Activated CD8-positive, alpha-beta T cell treated with anti-CD3 and anti-CD28 coated beads, Interleukin-2, amount 10 ng/mL, durations not matched to agents 7 days and 5 days (primary cell): ENCODE data around the gene PFKL. TPM values are rescaled to one million over a fixed set of nuclear protein-coding genes. Genes with fewer than 3 reads are reported as not detected.
"Not testable (repeated sequence)": the region's sequence is repeated elsewhere in the genome, so short reads cannot be mapped to it uniquely, and the experiment has no call there.

Experiments used
- ATAC-seq: fragments of 150-1000 bp; cut with Tn5 transposase; one replicate; pipeline ENCODE4 v1.10.0; 2021; ENCODE audit warnings: moderate library complexity
- CTCF ChIA-PET: fragments of 350-600 bp; sonication (Branson Sonifier 250); formaldehyde crosslinking; loops from one replicate; lab custom pipeline; 2021; ENCODE audit warnings: antibody characterized with exemption; lab: Charles Lee
- POLR2A ChIA-PET: fragments of 350-600 bp; sonication (Branson Sonifier 250); formaldehyde crosslinking; loops from one replicate; lab custom pipeline; 2021; ENCODE audit warnings: antibody characterized with exemption; lab: Charles Lee
- DNase-seq: peaks from one replicate; pipeline ENCODE4 v3.0.0-alpha.2; 2020
- H3K27ac Mint-ChIP-seq: one replicate; pipeline ENCODE4 v1.8.0; 2021; ENCODE audit warnings: mild to moderate bottlenecking, mixed read lengths
- H3K27me3 Mint-ChIP-seq: one replicate; pipeline ENCODE4 v1.8.0; 2021; ENCODE audit warnings: low read depth, mixed read lengths
- H3K36me3 Mint-ChIP-seq: one replicate; pipeline ENCODE4 v1.8.0; 2021; ENCODE audit warnings: low read depth, mixed read lengths
- H3K4me1 Mint-ChIP-seq: one replicate; pipeline ENCODE4 v1.8.0; 2021; ENCODE audit warnings: low read depth, mixed read lengths
- H3K4me3 Mint-ChIP-seq: one replicate; pipeline ENCODE4 v1.8.0; 2021; ENCODE audit warnings: mild to moderate bottlenecking, mixed read lengths
- H3K9me3 Mint-ChIP-seq: one replicate; pipeline ENCODE4 v1.8.0; 2022; ENCODE audit warnings: mixed read lengths; ENCODE audit not compliant: insufficient read depth
- total RNA-seq, 2 experiments: library from RNA; stranded (reverse); gene quantifications; one replicate each; pipeline ENCODE4 v1.2.3, GENCODE V29; 2021

The PFKL gene
- total RNA-seq, 2 experiments from 2014 or later = 191 to 199 TPM

DNA sequence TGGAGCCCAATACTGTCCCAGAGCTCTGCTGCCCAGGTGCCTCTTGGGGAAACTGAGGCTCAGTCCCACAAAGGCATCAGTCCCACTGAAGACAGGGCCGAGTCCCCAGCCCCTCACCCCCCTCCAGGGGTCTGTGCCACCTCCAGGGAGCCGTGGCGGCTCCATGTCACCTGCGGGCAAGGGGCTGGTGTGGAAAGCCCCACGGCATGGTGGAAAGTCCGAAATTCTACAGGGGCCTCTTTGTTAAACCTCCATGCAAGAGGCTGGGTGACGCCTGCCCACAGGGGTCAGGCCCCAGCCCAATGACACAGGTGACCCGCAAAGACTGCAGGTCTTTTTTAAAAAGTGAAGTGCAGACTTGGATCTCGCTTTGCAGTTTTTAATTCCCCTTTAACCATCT is 17.5 kb upstream of the PFKL start:
- Mint-ChIP-seq H3K9me3 (no peaks in the 10 kb centered on the region), H3K27ac (no peak overlapping the region), H3K4me3 (no peak overlapping the region), H3K27me3 (no peaks in the 10 kb centered on the region), H3K4me1 (no peaks in the 10 kb centered on the region), H3K36me3 (no peaks in the 10 kb centered on the region)
- ATAC-seq = no peak
- no peak for DNase-seq
- POLR2A ChIA-PET = no interaction called here
- CTCF ChIA-PET = no interaction called here

DNA sequence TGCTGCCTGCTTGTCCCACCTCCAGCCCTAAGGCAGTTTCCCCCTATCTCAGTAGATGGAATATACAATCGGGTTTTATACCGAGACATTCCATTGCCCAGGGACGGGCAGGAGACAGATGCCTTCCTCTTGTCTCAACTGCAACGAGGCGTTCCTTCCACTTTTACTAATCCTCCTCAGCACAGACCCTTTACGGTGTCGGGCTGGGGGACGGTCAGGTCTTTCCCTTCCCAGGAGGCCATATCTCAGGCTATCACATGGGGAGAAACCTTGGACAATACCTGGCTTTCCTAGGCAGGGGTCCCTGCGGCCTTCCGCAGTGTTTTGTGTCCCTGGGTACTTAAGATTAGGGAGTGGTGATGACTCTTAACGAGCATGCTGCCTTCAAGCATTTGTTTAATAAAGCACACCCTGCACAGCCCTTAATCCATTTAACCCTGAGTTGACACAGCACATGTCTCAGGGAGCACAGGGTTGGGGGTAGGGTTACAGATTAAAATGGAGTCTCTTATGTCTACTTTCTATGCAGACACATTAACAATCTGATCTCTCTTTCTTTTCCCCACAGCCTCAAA is 16.6 kb upstream of the PFKL start:
- H3K27ac Mint-ChIP-seq, ATAC-seq, H3K36me3 Mint-ChIP-seq, CTCF ChIA-PET, H3K4me3 Mint-ChIP-seq, H3K4me1 Mint-ChIP-seq, H3K9me3 Mint-ChIP-seq, DNase-seq, H3K27me3 Mint-ChIP-seq, POLR2A ChIA-PET: not testable (repeated sequence)

DNA sequence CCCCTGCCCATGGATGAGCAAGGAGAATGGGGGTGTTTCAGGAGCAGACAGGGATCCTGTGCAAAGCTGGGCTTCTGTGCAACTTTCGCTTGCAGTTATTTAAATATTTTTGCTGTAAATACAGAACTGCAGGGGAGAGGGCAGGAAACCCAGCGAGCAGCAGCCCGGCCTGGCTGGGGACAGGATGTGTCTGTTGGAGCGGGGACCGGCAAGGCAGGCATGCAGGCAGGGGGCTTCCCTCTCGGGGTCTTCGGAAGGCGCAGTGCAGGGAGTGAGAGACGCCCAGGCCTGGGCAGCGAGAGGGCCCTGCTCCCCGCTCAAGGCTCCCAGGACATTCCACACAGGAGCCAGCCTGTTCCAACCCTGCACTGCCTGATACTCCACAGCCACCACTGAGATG is 15.9 kb upstream of the PFKL start:
- Mint-ChIP-seq H3K4me3 (no peak overlapping the region), H3K27ac (no peak overlapping the region), H3K4me1 (no peaks in the 10 kb centered on the region), H3K27me3 (no peaks in the 10 kb centered on the region), H3K9me3 (no peaks in the 10 kb centered on the region), H3K36me3 (no peaks in the 10 kb centered on the region)
- ChIA-PET POLR2A (no interaction called here), CTCF (no interaction called here)
- ATAC-seq = no peak
- no peak for DNase-seq

DNA sequence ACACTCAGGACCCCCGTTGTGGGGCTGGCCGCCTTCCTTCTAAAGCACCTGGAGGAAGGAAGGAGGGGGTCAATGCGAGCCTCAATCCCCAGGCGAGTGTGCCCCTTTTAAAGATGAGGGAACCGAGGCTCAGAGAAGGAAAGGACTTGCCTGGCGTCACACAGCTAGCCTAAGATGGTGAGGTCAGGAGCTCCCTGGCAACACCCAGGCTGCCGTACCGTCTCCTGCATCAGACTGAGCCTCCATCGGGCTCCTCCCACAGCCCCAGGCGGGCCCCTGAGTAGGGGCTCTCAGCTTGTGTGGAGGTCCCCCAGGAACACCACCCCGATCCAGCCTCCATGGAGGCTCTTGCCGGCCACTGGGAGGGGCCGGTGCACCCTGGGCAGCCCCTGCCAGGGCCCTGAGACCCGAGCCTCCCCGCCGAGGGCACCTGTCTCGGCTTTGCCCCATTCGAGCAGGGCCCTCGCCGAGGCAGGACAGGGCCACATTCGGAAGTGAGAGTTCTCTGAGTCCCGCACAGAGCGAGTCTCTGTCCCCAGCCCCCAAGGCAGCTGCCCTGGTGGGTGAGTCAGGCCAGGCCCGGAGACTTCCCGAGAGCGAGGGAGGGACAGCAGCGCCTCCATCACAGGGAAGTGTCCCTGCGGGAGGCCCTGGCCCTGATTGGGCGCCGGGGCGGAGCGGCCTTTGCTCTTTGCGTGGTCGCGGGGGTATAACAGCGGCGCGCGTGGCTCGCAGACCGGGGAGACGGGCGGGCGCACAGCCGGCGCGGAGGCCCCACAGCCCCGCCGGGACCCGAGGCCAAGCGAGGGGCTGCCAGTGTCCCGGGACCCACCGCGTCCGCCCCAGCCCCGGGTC is 14.5 kb upstream of the PFKL start, which contains the start of gene AIRE:
Gene AIRE (plus strand): TSS at position 739 of the 855 bp plus-strand sequence. CDS start 131 bp downstream, outside the sequence.
- Mint-ChIP-seq H3K4me1 (no peaks in the 10 kb centered on the region), H3K27me3 (no peaks in the 10 kb centered on the region), H3K27ac (no peak within 1 kb of the TSS), H3K4me3 (no peak within 1 kb of the TSS), H3K9me3 (no peaks in the 10 kb centered on the region), H3K36me3 (no peaks in the 10 kb centered on the region)
- DNase-seq (no peak), ATAC-seq (no peak)
- CTCF ChIA-PET = no interaction called here
- POLR2A ChIA-PET = no interaction called here

DNA sequence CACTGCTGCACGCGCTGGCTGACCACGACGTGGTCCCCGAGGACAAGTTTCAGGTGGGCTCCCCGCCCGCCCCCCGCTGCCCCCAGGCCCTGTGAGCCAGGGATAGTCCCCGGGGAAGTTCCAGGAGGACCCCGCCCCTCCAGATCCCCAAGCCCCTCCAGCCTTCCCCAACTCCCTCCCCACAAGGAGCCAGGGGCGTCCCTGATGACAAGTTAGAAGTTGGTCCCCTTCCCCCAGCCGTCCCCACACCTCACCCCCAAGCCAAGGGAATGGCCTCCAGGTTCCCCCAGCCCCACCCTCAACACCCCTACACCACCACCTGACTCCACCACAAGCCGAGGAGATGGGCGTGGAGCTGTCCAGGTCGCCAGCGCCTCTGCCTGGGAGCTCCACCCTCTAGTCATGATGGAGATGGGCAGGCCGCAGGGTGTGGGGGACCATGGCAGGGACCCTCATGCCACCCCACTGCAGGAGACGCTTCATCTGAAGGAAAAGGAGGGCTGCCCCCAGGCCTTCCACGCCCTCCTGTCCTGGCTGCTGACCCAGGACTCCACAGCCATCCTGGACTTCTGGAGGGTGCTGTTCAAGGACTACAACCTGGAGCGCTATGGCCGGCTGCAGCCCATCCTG is 13.7 kb upstream of the PFKL start:
- DNase-seq = no peak
- ChIA-PET POLR2A (interaction anchor here (0.6 kb wide), 1 partner anchor 13 kb away, joined by 4 read pairs; no protein-coding TSS in a partner anchor), CTCF (interaction anchor here (2.2 kb wide), 1 partner anchor 12 kb away, joined by 8 read pairs; no protein-coding TSS in a partner anchor)
- no peak for ATAC-seq
- no peaks in the 10 kb centered on the region for H3K9me3 Mint-ChIP-seq
- no peak overlapping the region for H3K4me3 Mint-ChIP-seq
- H3K36me3 Mint-ChIP-seq = no peaks in the 10 kb centered on the region
- no peaks in the 10 kb centered on the region for H3K4me1 Mint-ChIP-seq
- H3K27me3 Mint-ChIP-seq = no peaks in the 10 kb centered on the region
- H3K27ac Mint-ChIP-seq = no peak overlapping the region

DNA sequence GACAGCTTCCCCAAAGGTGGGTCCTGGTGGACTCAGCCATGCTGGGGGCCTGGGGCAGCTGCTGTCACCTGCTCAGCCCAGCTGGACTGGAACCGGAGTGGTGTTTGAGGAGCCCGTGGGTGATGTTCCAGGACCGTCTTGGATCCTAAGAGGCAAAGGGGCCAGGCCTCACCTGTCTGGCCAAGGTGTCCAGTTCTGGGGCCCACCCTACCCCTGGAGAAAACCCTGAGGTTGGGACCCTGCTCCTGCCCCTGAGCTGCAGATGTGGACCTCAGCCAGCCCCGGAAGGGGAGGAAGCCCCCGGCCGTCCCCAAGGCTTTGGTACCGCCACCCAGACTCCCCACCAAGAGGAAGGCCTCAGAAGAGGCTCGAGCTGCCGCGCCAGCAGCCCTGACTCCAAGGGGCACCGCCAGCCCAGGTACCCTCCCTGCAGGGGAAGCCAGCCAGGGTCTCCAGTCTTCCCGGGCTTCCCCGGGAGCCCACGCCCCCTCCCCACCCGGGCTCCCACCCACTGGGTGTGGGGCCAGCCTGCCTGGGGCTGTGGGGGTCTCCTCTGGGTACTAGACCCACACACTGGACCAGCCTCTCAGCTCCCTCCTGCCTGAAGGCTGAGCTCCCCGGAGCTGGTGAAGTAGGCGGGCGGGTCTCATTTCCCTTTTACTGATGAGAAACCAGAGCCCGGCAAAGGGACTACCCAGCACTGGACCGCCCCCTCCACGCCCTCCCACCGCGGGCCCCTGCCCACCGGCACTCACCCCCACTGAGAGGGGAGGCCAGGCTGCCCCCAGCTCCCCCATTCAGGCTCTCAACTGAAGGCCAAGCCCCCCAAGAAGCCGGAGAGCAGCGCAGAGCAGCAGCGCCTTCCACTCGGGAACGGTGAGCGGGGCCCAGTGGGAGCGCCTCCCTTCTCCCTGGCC is 12.9 kb upstream of the PFKL start:
- no peaks in the 10 kb centered on the region for H3K4me1 Mint-ChIP-seq

DNA sequence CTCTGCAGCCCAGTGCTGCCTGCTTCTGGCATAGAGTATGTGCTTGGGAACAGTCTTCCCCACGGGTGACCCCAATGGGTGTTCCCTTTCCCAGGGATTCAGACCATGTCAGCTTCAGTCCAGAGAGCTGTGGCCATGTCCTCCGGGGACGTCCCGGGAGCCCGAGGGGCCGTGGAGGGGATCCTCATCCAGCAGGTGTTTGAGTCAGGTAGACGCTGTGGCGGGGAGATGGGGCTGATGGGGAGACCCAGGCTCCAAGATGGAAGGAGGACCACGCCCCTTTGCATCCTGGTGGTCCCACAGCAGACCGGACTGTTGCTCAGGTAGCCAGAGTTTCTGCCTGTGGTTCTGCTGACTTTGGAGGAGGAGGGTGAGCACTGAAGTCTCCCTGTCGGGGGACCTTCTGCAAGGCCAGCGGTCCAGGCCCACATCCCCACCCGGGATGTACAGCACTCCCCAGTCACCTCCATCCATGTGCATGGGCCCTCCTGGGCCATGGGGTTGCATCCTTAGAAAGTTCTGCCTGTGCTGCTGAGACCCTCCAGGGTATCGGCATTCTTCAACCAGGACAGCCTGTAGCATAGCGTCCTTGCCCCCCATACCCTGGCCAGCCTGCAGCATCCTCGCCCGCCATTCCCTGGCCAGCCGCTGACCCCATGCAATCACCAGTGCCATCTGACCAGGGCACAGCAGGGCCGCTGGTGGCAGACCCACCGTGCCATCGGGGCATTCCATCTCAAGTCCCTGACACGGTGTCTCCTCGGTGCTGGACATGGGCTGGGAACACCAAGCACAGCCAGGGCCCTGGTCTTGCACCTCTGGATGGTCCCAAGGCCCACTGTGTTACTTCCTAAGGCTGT is 11.4 kb upstream of the PFKL start:
- no peaks in the 10 kb centered on the region for H3K9me3 Mint-ChIP-seq
- ChIA-PET POLR2A (no interaction called here), CTCF (interaction anchor here (2.2 kb wide), 1 partner anchor 9 kb away, joined by 8 read pairs; no protein-coding TSS in a partner anchor)
- no peaks in the 10 kb centered on the region for H3K27me3 Mint-ChIP-seq
- ATAC-seq (no peak), DNase-seq (no peak)
- no peak overlapping the region for H3K4me3 Mint-ChIP-seq
- no peak overlapping the region for H3K27ac Mint-ChIP-seq
- H3K36me3 Mint-ChIP-seq = no peaks in the 10 kb centered on the region
- no peaks in the 10 kb centered on the region for H3K4me1 Mint-ChIP-seq

More for the DNA sequence above, 12.9 kb upstream of the PFKL start:
- no peaks in the 10 kb centered on the region for H3K27me3 Mint-ChIP-seq
- no peak for DNase-seq
- no peaks in the 10 kb centered on the region for H3K9me3 Mint-ChIP-seq
- ChIA-PET CTCF (interaction anchor here (2.2 kb wide), 1 partner anchor 11 kb away, joined by 8 read pairs; no protein-coding TSS in a partner anchor), POLR2A (interaction anchor here (0.6 kb wide), 1 partner anchor 12 kb away, joined by 4 read pairs; no protein-coding TSS in a partner anchor)
- H3K36me3 Mint-ChIP-seq = no peaks in the 10 kb centered on the region
- H3K4me3 Mint-ChIP-seq = no peak overlapping the region
- no peak overlapping the region for H3K27ac Mint-ChIP-seq
- no peak for ATAC-seq

DNA sequence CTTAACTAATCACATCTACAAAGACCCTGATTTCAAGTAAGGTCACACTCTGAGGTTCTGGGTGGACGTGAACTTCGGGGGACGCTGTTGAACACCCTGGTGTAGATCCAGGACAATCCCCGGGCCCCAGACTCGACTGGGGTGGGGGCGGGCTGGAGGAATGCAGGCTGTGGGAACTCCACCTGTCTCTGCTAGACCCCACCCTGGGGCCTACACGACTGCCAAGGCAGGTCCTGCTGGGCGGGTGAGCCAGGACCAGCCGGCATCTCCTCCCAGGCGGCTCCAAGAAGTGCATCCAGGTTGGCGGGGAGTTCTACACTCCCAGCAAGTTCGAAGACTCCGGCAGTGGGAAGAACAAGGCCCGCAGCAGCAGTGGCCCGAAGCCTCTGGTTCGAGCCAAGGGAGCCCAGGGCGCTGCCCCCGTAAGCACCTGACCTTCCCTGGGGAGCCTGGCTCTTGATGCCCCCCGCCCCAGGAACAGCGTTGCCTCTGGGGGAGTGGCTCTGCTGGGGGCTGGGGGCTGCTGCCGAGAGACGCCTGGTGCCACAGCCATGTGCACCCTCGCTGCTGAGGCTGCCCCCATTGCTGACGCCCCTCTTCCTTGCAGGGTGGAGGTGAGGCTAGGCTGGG is 10.4 kb upstream of the PFKL start:
- CTCF ChIA-PET = no interaction called here
- ATAC-seq (no peak), DNase-seq (no peak)
- Mint-ChIP-seq H3K4me3 (no peak overlapping the region), H3K27ac (no peak overlapping the region), H3K27me3 (no peaks in the 10 kb centered on the region), H3K9me3 (no peaks in the 10 kb centered on the region), H3K36me3 (no peaks in the 10 kb centered on the region), H3K4me1 (peaks cover 2% of the 10 kb centered on the region)
- POLR2A ChIA-PET = no interaction called here

DNA sequence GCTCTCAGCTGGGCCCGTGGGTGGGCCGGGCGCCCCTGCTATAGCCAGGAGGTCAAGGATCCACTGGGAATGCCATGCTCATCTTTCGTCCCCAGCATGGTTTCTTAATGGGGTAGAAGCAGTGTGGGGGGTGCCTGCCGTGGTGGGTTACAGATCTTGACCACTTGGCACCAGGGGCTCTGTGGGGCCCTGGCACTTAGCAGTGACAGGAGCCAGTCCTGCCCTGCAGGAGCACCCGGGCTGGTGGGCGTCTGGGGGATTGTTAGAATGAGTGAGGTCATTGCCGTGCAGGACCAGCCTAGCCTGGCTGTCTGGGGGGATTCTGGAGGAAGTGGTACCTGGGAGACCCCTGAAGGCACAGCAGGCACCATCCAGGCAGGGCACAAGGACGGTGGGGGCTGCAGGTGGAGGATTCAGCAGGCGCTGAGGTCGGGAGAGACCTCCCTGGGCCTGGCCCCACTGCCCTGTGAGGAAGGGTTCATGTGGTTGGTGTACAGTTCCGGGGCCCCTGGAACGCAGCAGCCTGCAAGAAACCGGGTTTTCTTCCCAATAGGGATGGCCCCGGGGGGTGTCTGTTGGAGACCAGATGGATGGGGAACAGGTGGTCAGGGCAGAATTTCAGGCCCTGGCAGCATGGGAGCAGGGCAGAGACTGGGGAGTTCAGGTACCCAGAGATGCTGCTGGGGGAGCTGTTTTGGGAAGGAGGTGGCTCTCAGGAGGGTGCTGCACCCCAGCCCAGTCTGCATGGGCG is 9.4 kb upstream of the PFKL start:
- Mint-ChIP-seq H3K36me3 (no peaks in the 10 kb centered on the region), H3K4me3 (no peak overlapping the region)

More for the DNA sequence above, 9.4 kb upstream of the PFKL start:
- Mint-ChIP-seq H3K4me1 (peaks cover 8% of the 10 kb centered on the region), H3K27ac (no peak overlapping the region), H3K9me3 (no peaks in the 10 kb centered on the region), H3K27me3 (no peaks in the 10 kb centered on the region)
- ATAC-seq = no peak
- POLR2A ChIA-PET = no interaction called here
- CTCF ChIA-PET = no interaction called here
- no peak for DNase-seq
